ENCODE results near the gene STOML1.

DNA sequence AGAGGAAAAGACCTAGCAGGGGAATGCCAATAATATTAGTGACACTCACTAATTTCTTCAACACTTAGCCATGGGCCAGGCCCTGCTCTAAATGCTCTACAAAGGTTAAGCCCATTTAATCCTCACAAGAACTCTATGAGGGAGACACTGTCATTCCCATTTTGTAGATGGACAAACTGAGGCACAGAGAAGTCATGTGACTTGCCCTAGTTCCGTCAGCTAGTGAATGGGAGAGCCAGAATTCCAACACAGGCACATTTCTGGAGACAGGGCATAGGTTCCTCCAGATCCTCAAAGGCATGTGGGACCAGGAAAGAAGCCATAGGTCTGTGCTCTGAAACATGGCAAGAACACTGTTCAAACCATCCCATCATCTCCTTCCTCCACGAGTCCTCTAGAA is 34.3 kb downstream of the STOML1 start:
- no peak for TF ChIP-seq EZH2 (optimal IDR thresholded peaks at IDR 0.05; ENCODE audit: low read depth, low read length)
- TF ChIP-seq, protein P1, sequence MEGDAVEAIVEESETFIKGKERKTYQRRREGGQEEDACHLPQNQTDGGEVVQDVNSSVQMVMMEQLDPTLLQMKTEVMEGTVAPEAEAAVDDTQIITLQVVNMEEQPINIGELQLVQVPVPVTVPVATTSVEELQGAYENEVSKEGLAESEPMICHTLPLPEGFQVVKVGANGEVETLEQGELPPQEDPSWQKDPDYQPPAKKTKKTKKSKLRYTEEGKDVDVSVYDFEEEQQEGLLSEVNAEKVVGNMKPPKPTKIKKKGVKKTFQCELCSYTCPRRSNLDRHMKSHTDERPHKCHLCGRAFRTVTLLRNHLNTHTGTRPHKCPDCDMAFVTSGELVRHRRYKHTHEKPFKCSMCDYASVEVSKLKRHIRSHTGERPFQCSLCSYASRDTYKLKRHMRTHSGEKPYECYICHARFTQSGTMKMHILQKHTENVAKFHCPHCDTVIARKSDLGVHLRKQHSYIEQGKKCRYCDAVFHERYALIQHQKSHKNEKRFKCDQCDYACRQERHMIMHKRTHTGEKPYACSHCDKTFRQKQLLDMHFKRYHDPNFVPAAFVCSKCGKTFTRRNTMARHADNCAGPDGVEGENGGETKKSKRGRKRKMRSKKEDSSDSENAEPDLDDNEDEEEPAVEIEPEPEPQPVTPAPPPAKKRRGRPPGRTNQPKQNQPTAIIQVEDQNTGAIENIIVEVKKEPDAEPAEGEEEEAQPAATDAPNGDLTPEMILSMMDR (IDR thresholded peaks at IDR 0.05; ENCODE audit: low read length): no peak

Data from MM.1S (cell line).